ENCODE results near the gene COL24A1. TPM values are rescaled to one million over a fixed set of nuclear protein-coding genes. Genes with fewer than 3 reads are reported as not detected.

Gene COL24A1
- total RNA-seq, 1 experiment from 2014 or later, result 0.15 TPM

GRCh38 chr1:85816606-85817005 lies 340.0 kb downstream of the COL24A1 start:
- H3K4me3 ChIP-seq (ENCODE audit: low read depth, low read length, poor library complexity, severe bottlenecking), result no peak overlapping the region
- TF ChIP-seq EZH2 (IDR thresholded peaks at IDR 0.05; ENCODE audit: borderline replicate concordance, low read depth, low read length, poor library complexity, severe bottlenecking), result no peak
- TF ChIP-seq CTCF (conservative IDR thresholded peaks at IDR 0.05; ENCODE audit: low read depth, low read length), result no peak
- H3K4me1 ChIP-seq (ENCODE audit: insufficient read depth, low read length, poor library complexity, severe bottlenecking), result no peaks in the 10 kb centered on the region
- H3K36me3 ChIP-seq (ENCODE audit: insufficient read depth, low read length, poor library complexity, severe bottlenecking), result no peaks in the 10 kb centered on the region
- BruUV-seq (replicated peaks), result no TSS peak
- no peaks in the 10 kb centered on the region for H3K27me3 ChIP-seq (replicated peaks; ENCODE audit: insufficient read depth, low read depth, low read length, poor library complexity)
- intact Hi-C loops (cut with micrococcal nuclease; ENCODE audit: unreplicated experiment), result no loop called here
- POLR2A ChIA-PET (ENCODE audit: low non-redundant PET), result no interaction called here
- DNase-seq (ENCODE audit: low spot score), result no peak
- no peaks in the 10 kb centered on the region for H3K9me3 ChIP-seq (ENCODE audit: low read depth, low read length, poor library complexity, severe bottlenecking)
- no peak overlapping the region for H3K27ac ChIP-seq (ENCODE audit: low read depth, low read length, poor library complexity, severe bottlenecking)
- CTCF ChIA-PET, result no interaction called here

- no peaks in the 10 kb centered on the region for H3K36me3 ChIP-seq (ENCODE audit: insufficient read depth, low read length, poor library complexity, severe bottlenecking)
- ChIA-PET CTCF (no interaction called here), POLR2A (ENCODE audit: low non-redundant PET) (no interaction called here)
- H3K27ac ChIP-seq (ENCODE audit: low read depth, low read length, poor library complexity, severe bottlenecking), result no peak overlapping the region
- H3K4me3 ChIP-seq (ENCODE audit: low read depth, low read length, poor library complexity, severe bottlenecking), result no peak overlapping the region
- no peaks in the 10 kb centered on the region for H3K4me1 ChIP-seq (ENCODE audit: insufficient read depth, low read length, poor library complexity, severe bottlenecking)
- intact Hi-C loops (cut with micrococcal nuclease; ENCODE audit: unreplicated experiment), result no loop called here
- no peaks in the 10 kb centered on the region for H3K27me3 ChIP-seq (replicated peaks; ENCODE audit: insufficient read depth, low read depth, low read length, poor library complexity)
- no peak for DNase-seq (ENCODE audit: low spot score)
- no TSS peak for BruUV-seq (replicated peaks)
- H3K9me3 ChIP-seq (ENCODE audit: low read depth, low read length, poor library complexity, severe bottlenecking), result no peaks in the 10 kb centered on the region
- no peak for TF ChIP-seq EZH2 (IDR thresholded peaks at IDR 0.05; ENCODE audit: borderline replicate concordance, low read depth, low read length, poor library complexity, severe bottlenecking)
- TF ChIP-seq CTCF (conservative IDR thresholded peaks at IDR 0.05; ENCODE audit: low read depth, low read length), result no peak
Observed at GRCh38 chr1:85815906-85816305, 340.7 kb downstream of the COL24A1 start.

- Histone ChIP-seq H3K4me1 (ENCODE audit: insufficient read depth, low read length, poor library complexity, severe bottlenecking) (no peaks in the 10 kb centered on the region), H3K4me3 (ENCODE audit: low read depth, low read length, poor library complexity, severe bottlenecking) (no peak overlapping the region), H3K27me3 (replicated peaks; ENCODE audit: insufficient read depth, low read depth, low read length, poor library complexity) (no peaks in the 10 kb centered on the region), H3K36me3 (ENCODE audit: insufficient read depth, low read length, poor library complexity, severe bottlenecking) (no peaks in the 10 kb centered on the region), H3K27ac (ENCODE audit: low read depth, low read length, poor library complexity, severe bottlenecking) (no peak overlapping the region), H3K9me3 (ENCODE audit: low read depth, low read length, poor library complexity, severe bottlenecking) (no peaks in the 10 kb centered on the region)
- no TSS peak for BruUV-seq (replicated peaks)
- TF ChIP-seq CTCF (conservative IDR thresholded peaks at IDR 0.05; ENCODE audit: low read depth, low read length), result no peak
- TF ChIP-seq EZH2 (IDR thresholded peaks at IDR 0.05; ENCODE audit: borderline replicate concordance, low read depth, low read length, poor library complexity, severe bottlenecking), result no peak
- CTCF ChIA-PET, result no interaction called here
- POLR2A ChIA-PET (ENCODE audit: low non-redundant PET), result no interaction called here
- no peak for DNase-seq (ENCODE audit: low spot score)
- intact Hi-C loops (cut with micrococcal nuclease; ENCODE audit: unreplicated experiment), result no loop called here
Observed at GRCh38 chr1:85806236-85806965, 350.2 kb downstream of the COL24A1 start.

Data from A673 (cell line).